Ishikawa (cell line): ENCODE results near the gene RAD9B.

Source experiments
- CEBPB ChIP-seq: IDR thresholded peaks from 2 replicates; pipeline ENCODE4 v1.6.1; 2012
- CREB1 ChIP-seq: IDR thresholded peaks from 2 replicates; pipeline ENCODE4 v1.6.1; 2012; ENCODE audit warnings: low read depth
- EGR1 ChIP-seq: IDR thresholded peaks from 2 replicates; pipeline ENCODE4 v1.6.1; 2012
- EP300 ChIP-seq: IDR thresholded peaks from 2 replicates; pipeline ENCODE4 v1.6.1; 2012; ENCODE audit warnings: borderline replicate concordance
- RAD21 ChIP-seq: IDR thresholded peaks from 2 replicates; pipeline ENCODE4 v1.6.1; 2012; ENCODE audit warnings: low read depth
- TAF1 ChIP-seq: IDR thresholded peaks from 2 replicates; pipeline ENCODE4 v1.6.1; 2012; ENCODE audit warnings: low read depth, mild to moderate bottlenecking
- TEAD4 ChIP-seq: IDR thresholded peaks from 2 replicates; pipeline ENCODE4 v1.6.1; 2012
- YY1 ChIP-seq: IDR thresholded peaks from 2 replicates; pipeline ENCODE4 v1.6.1; 2012; ENCODE audit warnings: low read depth
- ZBTB7A ChIP-seq: IDR thresholded peaks from 2 replicates; pipeline ENCODE4 v1.6.1; 2012; ENCODE audit warnings: low read depth
- TF ChIP-seq, protein P1 (sequence below): IDR thresholded peaks from 2 replicates; pipeline ENCODE4 v1.6.1; 2012
- TF ChIP-seq, protein P2 (sequence below): IDR thresholded peaks from 2 replicates; pipeline ENCODE4 v1.6.1; 2012; ENCODE audit warnings: low read depth, mild to moderate bottlenecking
- TF ChIP-seq, protein P3 (sequence below): IDR thresholded peaks from 2 replicates; pipeline ENCODE4 v1.6.1; 2012

DNA sequence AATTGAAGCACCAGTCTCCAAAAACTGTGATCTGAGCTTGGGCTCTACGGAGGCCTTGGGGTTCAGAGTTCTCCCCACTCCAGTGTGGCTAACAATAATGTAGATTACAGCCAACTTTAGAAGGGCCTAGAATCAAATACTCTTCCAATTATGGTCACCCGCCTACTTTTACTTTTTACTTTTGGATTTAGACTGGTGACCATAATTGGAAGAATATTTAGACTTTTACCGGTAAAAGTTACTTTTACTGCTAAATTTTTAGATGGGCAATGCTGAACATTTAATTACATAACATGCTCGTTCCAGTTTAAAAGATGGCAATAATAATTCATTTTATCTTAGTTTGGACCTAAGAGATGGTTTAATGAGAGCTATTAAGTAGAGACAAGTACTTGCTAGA is 41.8 kb downstream of the RAD9B start:
- TF ChIP-seq EGR1 (no peak), EP300 (no peak), CREB1 (no peak), ZBTB7A (no peak), YY1 (no peak), RAD21 (no peak), TEAD4 (no peak), TAF1 (no peak), CEBPB (no peak)
- TF ChIP-seq, protein P1, sequence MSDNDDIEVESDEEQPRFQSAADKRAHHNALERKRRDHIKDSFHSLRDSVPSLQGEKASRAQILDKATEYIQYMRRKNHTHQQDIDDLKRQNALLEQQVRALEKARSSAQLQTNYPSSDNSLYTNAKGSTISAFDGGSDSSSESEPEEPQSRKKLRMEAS: no peak
- TF ChIP-seq, protein P2, sequence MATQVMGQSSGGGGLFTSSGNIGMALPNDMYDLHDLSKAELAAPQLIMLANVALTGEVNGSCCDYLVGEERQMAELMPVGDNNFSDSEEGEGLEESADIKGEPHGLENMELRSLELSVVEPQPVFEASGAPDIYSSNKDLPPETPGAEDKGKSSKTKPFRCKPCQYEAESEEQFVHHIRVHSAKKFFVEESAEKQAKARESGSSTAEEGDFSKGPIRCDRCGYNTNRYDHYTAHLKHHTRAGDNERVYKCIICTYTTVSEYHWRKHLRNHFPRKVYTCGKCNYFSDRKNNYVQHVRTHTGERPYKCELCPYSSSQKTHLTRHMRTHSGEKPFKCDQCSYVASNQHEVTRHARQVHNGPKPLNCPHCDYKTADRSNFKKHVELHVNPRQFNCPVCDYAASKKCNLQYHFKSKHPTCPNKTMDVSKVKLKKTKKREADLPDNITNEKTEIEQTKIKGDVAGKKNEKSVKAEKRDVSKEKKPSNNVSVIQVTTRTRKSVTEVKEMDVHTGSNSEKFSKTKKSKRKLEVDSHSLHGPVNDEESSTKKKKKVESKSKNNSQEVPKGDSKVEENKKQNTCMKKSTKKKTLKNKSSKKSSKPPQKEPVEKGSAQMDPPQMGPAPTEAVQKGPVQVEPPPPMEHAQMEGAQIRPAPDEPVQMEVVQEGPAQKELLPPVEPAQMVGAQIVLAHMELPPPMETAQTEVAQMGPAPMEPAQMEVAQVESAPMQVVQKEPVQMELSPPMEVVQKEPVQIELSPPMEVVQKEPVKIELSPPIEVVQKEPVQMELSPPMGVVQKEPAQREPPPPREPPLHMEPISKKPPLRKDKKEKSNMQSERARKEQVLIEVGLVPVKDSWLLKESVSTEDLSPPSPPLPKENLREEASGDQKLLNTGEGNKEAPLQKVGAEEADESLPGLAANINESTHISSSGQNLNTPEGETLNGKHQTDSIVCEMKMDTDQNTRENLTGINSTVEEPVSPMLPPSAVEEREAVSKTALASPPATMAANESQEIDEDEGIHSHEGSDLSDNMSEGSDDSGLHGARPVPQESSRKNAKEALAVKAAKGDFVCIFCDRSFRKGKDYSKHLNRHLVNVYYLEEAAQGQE: no peak
- TF ChIP-seq, protein P3, sequence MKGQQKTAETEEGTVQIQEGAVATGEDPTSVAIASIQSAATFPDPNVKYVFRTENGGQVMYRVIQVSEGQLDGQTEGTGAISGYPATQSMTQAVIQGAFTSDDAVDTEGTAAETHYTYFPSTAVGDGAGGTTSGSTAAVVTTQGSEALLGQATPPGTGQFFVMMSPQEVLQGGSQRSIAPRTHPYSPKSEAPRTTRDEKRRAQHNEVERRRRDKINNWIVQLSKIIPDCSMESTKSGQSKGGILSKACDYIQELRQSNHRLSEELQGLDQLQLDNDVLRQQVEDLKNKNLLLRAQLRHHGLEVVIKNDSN: no peak
